HG03457 (cell line): Measurements from ENCODE around the gene PPM1H.

ENCODE experiments used
- ATAC-seq: cut with Tn5 transposase; IDR thresholded peaks from one replicate; pipeline ENCODE4 v1.9.1; 2021; ENCODE audit warnings: moderate number of reproducible peaks; ENCODE audit not compliant: unreplicated experiment

PPM1H gene

DNA sequence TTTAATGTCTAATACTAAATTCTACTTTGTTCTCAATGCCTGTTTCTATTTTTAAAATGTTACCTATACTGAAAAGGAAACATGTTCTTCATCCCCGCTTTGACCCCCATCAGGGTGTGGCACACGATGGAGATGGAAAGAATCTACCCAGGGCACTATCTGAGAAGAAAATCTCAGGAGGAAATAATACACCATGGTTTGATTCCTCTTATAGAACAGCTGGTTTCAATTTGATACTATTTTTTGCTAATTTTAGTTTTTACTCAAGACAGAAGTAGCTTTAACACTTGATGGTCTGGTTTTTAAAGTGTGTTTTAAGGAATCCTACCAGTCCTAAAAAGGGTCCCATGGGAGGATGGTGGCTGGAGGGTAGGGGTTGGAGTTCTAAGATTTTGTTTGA lies 56.7 kb downstream of the PPM1H start:
- no peak for ATAC-seq

DNA sequence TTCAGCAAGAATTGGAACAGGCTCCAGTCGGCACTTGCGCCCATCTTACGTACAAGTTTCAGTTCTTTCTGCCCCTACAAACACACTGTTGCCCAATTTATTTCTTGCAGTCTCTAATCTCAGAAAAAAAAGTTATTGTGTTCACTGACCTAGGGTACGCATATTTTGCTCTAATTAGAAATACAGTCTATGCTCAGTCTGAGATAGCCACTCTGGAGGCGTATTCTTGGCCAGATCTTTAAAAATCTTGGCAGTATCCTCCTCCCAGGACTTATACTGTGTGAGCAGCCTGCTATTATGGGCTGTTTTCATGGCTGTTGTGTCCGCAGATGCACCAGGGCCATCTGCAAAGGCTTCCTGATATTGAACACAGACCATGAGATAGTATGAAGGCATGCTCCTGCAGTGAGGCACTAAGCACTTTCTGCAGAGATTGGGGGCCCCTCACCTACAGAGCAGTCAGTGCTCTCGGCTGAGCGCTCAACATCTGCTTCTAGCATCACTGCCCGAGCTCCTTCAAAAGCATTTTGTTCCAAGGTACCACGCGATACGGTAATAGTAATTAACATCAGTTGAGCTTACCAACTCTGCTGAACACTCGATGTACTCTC lies 57.9 kb downstream of the PPM1H start:
- no peak for ATAC-seq

DNA sequence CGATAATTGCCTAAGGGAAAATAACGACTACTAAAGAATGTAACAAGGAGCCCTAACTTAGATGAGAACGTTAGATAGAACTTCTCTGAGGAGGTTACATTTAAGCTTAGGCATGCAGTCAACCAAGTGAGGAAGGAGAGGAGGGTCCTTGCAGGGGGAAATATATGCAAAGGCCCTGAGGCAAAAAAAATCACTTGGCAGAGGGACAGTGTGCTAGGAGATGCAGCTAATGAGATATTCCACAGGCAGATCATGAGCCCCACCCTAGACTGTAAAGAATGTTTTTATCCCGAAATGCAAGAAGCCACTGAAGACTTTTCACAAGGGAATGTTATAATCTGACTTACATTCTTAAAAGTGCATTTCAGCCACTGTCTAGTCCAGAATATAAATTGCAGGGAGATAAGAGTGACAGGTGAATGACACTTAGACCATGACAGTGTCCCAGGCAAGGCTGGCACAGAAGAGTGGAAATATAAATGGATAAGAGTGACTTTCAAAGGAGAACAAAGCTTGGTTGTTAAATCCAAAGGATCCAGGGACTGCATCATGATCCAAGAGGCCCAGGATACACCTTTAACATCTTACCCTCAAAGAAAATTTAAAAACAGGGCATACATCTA lies 61.0 kb downstream of the PPM1H start:
- ATAC-seq, result no peak

DNA sequence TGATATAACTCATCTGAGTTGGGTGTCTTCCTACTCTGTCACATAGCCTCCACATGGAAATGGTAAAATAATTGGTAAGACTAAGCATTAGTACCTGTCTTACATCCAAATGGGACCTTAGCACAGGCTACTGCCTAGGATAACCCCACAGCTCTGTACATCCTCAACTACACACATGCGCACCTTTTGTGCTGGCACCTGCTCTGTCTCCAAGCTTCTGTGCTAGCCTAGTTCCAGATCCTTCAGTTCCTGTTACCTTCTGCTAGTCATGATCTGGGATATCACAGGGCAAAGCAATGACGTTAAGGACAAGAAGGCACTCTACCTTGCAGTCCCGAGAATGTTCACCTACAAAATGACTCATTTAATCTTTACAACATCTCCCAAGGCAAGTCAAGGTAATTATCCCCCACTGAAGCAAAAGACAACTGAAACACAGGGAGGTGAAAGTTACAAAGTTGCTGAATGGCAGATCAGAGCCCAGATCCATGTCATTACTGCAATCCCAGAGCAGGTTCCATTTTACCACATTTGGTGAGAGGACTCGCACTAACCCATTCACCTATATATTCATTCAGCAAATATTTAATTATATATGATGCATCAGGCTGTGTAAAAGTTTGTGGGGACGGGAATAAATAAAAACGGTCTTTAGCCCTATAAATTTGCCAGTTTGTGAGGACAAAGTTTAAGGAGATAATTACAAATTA lies 61.7 kb downstream of the PPM1H start:
- ATAC-seq, result no peak

DNA sequence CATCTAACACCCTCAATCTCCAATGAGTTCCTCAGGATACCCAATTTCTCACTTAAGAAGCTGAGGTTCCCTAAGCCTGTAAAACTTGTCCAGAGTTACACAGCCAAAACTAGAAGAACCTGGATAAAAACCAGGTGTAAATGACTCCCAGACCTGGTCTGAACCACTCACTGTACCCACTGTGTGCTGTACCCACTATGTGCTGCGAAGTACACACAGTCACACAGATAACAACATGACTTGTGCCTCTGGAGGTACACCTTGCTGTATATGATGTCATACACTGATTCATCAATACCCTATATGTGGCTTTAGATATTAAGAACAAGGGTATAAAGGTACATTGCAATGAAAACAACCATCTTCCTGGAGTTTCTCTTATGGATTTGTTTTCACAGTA lies 66.1 kb downstream of the PPM1H start:
- no peak for ATAC-seq

DNA sequence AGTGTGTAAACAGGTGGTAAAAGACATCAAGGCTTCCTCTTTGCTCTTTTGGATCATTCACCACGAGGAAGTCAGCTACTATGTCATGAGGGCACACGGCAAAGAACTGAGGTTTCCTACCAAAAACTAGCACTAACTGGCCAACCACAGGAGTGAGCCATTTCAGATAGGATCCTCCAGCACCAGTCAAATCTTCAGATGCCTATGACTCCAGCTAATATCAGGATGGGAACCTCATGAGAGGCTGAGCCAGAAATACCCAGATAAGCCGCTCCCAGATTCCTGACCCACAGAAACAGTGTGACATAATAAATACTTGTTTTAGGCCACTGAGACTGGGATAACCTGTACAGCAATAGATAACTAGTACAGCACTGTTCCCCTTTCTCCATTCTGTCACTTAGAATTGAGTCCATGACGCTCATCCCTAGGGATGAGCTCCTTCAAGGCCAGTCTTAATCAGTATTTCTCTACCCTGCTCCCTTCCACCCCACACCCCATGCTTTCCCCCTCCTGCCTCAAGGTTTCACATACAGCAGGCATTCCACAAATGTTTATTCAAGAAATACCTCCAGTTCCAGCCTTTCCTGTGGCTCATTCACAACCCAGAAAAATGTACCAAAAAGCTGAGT lies 68.4 kb downstream of the PPM1H start:
- ATAC-seq, result no peak

DNA sequence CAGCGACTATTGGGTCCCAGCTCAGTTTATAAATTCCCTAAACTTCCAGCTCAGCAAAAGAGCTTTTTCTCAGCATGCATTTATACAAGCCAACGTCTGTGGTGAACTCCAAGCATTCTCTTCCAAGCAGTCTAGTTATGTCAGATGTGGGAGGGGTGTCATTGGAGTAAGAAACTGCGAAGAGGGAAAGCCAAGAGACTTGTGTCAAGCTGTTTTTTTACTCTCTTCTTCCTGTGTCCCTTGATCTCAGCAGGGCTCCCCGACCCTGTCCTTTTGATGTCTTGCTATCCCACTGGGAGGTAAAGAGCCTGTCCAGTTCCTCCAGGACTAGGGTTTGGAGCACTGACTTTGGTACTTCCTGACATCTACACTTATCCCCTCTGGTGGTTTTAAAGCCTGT lies 69.0 kb downstream of the PPM1H start:
- no peak for ATAC-seq

DNA sequence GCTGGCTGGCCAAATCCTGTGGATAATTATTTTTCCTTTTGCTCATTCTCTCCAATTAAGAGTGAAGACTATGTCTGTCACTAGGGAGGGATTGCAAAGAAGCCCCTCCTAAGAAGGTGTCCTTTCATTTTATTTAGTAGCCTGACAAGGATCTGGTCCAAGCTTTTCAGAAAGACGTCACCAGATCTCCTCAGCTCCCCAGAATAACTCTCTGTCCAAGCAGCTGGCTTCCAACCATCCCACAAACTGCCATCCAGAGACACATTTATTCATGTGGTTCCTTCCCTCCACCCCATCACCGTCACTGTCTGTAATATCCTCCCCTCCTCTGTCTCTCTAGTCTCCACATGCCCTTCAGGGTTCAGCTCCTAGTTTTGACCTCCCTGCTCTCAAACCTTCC lies 69.9 kb downstream of the PPM1H start:
- no peak for ATAC-seq

DNA sequence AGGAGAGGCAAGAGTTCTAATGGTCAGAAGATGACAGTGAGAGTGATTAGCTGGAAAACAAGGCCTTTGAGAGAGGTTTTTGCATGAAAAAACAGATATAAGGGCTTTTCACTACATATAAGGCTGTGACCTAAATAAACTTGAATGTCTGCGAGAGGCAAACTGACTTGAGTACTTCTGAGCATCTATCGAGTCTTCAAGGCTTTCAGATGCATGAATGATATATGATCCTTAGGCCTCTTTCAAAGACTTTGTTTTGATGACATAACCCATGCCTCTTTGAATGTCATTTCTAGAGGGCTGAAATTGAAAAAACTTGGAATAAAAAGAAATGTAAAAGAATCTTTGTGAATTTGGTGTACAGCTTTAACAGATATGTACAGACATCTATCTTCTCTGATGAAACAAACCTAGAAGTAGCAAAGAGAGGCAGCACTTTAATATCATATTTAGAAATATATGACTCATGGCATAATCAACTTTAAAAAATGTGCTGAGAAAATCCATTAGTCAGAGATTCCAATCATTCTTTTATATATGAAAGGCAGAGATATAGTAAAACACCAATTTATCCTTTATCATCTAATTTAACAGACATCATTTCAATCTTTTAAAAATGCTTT lies 72.6 kb downstream of the PPM1H start:
- no peak for ATAC-seq

DNA sequence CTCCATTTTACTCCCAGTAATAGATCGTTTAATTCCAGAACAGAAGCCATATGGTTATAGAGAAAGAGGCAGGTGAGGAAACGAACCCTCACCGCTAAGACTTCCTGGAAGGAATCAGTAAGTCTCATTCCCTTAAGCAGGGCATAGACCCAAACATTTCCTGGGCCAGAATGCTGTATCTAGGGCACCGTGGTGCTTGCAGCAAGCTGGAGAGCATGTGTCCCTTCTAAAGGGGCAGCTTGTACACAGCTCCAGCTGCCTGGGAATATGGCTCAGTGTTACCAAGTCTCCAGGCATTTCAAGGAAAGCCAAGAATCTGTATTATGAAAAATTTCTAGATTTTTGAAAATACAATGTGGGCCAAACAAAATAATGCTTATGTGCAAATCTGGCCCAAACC lies 73.4 kb downstream of the PPM1H start:
- ATAC-seq, result no peak

DNA sequence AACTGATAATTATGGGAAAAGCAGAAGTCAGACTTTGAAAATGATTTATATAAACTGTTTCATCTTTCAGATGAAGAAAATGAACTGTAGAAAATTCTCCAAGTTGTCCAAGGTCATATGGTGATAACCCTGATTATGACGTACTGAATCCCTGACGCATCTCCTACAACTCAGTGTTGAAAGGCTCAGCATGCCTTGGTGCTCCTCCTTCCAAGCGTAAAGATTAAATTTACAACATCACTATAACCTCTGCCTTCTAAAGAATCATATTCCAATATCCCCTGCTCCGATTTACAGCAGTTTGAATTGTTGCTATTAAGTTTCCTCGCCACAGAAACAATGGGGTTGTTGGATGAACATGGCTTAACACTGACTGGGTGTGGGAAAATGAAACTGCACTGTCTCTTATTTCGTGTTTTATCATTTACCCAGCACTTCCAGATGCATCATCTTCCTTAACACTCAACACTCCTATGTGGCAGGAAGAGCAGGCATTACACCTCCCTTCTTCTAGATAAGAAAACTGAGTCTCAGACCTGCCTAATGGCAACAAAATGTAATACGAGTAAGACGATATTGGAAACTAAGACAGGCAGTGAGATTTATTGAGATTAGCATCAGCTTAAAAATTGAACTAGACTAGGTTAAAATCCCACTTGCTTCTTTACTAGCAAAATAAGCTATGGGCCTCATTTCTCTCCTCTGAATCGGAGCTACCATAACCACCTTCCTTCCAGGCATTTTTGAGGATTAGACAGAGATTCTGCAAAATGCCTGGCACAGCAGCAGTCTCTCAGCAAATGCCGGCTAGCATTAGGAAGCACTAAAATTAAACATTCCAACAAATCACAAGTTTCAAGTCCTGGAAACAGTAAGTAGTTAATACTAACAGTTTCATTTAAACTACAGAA lies 74.2 kb downstream of the PPM1H start:
- no peak for ATAC-seq

DNA sequence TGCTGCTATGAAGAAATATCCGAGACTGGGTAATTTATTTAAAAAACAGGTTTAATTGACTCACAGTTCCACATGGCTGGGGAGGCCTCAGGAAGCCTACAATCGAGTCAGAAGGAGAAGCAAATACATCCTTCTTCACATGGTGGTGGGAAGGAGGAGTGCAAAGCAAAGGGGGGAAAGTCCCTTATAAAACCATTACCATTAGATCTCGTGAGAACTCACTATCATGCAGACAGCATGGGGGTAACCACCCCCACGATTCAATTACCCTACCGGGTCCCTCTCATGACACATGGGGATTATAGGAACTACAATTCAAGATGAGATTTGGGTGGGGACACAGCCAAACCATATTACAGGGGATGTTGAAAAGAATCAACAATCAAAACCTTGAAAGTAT lies 74.9 kb downstream of the PPM1H start:
- ATAC-seq, result no peak

DNA sequence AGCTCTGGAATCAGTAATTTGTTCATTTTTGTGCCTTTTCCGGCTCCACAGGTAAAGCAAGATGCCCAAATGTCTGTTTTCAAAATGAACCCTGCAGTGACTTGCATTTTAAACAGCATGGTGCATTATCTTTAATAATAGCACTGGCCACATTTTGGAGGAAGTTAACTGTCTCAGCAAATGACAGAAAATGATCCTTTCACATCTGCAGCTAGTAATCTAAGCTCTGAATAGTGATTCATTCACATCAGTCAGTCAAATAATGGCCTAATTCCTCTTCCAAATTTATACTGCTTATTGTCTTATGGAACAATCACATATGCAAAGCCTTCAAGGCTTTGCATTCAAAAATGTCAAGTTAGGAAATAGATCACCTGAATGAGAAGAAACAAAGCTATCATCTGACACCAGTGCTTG lies 75.6 kb downstream of the PPM1H start:
- no peak for ATAC-seq

DNA sequence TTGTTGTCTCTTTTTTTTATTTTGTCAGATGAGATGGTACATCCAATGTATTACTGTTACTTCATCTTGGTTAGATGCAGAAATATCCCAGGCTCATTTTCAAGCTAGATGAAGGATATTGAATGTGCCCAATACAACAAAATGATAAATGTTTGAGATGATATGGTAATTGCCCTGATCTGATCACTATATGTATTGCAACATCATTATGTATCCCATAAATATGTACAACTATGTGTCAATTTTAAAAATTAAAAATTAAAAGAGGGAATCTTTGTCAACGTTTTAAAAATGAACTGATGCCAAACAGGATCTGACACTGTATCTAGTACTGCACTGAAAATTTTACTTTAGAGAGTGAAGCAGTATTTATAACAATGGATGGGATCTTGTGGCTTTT lies 78.5 kb downstream of the PPM1H start:
- ATAC-seq, result no peak

DNA sequence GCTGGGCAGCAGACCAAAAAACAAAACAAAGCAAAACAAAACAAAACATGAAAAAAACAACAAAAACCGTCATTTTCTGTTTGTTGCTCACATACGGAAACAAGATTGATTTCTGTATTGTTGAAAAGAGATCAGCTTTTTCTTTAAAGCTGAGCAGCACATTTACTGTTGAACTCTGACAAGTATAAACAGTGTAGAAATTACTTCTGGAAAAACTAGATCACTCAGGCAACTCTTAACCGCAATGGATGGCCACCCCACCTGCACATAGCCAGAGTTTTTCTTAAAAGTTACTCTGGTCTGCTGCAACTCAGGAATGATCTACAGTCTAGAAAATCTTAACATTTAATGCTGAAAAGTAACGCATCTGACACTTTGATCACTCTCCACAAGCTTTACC lies 80.9 kb downstream of the PPM1H start:
- ATAC-seq, result no peak

DNA sequence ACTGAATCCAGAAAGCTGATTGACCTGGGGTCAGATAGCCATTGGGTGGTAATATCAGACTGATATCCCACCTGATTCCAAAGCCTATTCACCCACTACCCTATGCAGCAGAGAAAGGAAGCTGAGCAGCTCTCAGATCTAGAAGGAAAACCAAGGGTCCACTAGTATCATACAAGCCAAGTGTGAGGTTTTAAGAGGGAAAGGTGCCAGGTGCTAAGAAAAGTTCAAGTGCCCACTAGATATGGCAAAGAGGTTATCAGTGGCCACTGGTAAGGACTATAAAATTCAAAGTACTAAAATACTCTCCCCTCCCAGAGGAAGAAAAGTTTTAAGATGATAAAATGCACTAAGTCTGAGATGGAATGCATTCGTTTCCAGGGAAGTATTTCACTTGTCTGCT lies 85.6 kb downstream of the PPM1H start:
- no peak for ATAC-seq

DNA sequence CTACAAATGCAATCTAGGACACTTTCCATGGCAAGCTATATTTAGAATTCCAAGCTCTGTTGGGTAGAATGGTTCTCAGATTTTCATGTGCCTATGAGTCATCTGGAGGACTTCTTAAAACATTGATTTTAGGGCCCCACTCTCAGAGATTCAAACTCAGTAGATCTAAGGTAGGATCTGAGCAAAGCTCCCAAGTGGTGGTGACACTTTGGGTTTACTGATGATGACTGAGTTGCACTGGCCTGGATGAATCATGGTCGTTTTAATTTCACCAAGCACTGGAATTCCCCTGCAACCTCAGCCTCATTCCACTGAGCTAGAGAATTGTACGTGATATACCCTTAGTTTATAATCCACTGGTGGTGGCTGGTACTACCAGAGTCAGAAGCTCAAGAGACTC lies 86.5 kb downstream of the PPM1H start:
- ATAC-seq, result no peak

DNA sequence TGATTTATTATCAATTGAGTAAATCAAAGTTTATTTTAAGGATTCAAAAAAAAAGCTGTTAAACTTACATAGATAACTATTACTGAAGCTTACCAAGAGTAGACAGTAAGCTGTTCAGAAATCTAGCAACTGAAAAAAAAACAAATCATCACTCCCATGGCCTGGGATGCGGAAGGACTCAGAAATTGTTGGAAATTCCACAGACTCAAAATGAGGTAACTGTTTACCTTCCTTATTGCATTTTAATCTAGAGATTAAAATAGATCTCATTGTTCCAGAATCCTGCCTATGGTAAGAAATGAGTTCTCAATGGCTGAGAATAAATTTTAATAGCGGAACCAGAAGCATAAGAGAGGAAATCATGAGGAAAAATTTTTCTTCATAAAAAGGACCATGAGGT lies 87.2 kb downstream of the PPM1H start:
- no peak for ATAC-seq

DNA sequence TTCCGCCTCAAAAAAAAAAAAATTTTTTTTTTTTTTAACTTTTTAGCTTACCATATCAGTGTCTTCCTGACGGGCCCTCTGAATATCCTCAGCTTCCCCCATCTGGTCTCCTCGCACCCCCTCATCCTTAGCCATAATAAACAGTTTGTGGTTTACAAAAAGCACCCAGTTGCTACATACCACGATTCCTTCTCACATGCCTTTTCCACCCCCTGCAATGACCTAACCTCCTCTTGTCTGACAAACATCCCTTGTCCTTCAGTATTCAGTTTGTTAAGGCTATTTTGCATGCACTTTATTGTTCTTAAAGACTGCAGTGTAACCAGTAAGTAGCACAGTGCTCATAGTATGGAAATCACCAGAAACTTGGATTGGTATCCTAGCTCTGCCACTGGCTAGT lies 88.5 kb downstream of the PPM1H start:
- ATAC-seq, result no peak

DNA sequence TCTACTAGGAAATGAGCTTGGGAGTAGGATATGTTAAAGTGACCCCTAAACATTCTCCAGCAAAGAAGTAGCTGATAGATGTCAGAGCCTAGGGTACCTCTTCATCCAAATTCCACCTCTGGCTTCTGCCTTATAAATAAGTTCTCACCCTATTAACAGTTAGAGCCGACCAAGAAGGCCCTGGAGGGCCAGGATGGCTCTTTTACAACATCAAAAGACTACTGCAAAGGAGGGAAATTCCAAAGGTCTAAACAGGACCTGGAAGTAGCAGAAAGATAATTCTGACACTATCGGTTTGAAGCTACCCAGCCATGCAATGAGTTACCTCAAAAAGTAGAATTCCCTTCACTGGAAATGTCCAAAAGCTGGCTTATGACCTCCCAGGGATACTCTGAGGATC lies 90.0 kb downstream of the PPM1H start:
- no peak for ATAC-seq

DNA sequence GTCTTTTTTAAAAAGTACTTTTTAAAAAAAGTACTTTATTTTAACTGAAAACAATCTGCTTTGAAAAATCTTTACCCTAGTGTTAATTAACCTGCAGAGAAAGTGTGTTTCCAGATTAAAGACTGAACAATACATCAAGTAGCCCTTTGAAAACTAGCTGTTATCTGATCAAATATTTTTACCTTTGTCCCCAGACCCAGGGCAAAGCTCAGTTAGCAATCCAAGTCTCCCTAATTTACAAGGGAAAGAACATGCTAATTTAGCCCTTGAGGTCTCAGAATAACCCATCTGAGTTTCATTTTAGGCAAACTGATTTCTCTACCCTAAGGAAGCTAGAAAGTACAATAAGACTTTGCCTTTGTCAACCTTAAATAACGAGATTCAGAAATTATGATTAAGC lies 91.2 kb downstream of the PPM1H start:
- ATAC-seq, result no peak
